ENCODE data around the gene PRSS36.
"Not testable (repeated sequence)": the region's sequence is repeated elsewhere in the genome, so short reads cannot be mapped to it uniquely, and the experiment has no call there.

The PRSS36 gene

DNA sequence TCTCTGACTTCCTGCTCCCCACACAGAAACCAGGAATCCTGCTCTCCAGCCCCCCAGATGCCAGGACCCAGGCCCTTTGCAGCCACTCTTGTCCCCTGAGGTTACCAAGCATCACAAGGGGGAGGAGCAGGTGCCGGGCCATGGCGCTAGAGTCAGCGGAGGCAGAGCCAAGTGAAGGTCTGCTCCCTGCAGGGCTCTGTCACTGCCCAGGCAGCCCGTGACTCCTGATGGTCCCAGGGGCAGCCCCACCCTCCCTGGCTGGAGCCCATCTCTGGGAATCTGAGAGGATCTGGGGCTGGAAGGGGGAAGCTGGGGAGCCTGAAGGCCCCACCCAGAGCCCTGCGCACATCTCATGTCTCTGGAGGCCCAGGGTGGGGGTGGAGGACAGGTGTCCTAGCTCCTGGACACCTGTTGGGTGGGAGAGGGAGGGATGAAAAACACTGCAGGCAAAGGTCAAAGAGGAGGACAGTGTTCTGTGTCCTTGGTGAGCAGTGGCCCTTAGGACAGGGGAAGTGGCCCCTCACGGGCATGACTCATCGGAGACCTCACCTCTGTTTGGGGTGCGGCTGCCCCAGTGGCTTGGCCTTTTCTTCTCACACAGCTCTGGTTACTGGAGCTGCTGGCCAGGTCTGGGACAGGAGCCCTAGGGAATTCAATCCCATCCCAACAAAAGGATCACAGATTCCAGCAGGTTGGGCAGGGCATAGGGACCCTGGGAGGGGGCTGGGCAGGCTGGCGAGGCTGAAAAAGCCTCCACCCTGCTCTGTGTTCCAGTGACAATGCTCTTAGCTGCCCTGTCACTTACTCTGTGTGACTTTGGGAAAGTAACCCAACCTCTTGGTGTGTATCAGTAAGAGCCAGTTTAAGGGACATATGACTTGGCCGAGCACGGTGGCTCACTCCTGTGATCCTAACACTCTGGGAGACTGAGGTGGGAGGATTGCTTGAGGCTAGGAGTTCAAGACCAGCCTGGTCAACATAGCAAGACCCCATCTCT is at the start of gene PRSS36:
Gene PRSS36 (minus strand): TSS at position 173 of the 997 bp plus-strand sequence. CDS start 31 bp downstream, at position 142.
- FAIRE-seq = no peak

GRCh38 chr16:31199430-31200041 is 49.7 kb upstream of the PRSS36 start:
- FAIRE-seq = no peak

- FAIRE-seq = no peak
Observed at GRCh38 chr16:31198207-31198882, 48.5 kb upstream of the PRSS36 start.

- FAIRE-seq = no peak
Observed at GRCh38 chr16:31196324-31197088, 46.6 kb upstream of the PRSS36 start.

DNA sequence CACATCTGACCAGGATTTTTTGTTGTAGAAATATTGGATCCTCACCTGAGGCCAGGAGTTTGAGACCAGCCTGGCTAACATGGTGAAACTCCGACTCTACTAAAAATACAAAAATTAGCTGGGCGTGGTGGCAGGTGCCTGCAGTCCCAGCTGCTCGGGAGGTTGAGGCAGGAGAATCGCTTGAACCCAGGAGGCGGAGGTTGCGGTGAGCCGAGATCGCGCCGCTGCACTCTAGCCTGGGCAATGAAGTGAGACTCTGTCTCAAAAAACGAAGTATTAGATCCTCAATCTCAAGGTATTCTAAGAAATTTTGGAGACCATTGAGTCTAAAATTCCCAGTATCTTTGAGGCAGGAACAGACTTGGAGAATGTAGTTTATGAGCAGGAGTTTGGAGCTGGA is 46.0 kb upstream of the PRSS36 start:
- FAIRE-seq = not testable (repeated sequence)

DNA sequence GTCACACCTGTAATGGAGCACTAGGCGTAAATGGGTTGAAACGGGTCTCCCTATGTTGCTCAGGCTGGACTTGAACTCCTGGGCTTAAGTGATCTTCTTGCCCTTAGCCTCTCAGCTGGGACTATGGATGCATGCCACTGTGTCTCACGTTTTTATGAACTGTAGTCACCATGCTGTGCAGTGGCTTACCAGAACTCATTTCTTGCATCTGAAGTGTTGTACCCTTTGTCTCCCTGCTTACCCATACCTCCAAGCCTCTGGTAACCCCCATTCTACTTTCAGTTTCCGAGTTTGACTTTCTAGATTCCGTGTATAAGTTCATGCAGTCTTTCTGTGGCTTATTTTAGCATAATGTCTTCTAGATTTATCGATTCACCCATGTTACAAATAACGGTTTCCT is 45.0 kb upstream of the PRSS36 start:
- no peak for FAIRE-seq

DNA sequence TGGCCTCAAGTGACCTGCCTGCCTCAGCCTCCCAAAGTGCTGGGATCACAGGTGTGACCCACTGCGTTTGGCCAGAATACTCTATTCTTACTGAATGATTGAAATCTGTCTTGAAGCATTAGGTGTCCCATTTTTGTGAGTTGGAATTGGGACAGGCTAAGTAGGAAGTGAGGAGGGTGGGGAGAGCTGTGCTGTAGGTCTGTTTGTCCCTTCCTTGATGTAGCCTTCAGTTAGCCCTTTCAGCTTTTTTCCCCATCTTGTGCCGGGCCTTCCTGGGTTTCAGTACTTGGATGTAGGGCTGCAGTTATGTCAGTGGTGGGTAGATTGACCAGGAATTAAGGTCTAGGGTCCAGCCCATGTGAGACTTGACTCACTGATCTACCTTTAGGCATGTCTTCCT is 44.0 kb upstream of the PRSS36 start:
- FAIRE-seq = no peak

DNA sequence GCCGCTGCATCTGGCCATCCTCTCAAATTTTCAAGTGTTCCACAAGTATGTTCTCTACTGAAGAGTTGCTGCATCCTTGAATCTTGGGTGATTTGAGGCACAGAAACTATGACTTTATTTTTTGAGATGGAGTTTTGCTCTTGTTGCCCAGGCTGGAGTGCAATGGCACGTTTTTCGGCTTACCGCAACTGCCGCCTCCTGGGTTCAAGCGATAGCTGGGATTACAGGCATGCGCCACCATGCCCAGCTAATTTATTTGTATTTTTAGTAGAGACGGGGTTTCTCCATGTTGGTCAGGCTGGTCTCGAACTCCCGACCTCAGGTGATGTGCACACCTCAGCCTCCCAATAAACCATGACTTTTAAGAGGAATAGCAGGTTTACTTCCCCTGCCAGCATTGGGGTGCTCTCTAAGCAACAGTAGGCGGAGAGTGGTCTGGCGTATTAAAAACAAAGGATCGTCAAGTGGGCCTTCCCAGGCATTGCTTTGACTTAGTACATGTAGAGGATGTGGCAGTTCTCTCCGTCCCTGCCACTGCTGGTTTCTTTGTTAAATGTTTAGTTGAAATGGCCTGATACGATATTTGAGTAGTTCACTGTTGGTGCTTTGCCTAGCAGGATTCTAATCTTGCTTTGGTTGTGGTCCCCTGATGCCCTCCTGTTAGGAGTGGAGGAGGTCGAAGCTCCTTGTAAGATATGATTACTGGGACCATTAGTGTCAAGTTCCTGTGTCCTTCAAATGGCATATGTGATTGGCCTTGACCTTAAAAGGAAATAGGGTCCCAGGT is 43.2 kb upstream of the PRSS36 start:
- FAIRE-seq = no peak

- FAIRE-seq = no peak
Observed at GRCh38 chr16:31191697-31192428, 42.0 kb upstream of the PRSS36 start.

GRCh38 chr16:31190818-31191444 is 41.1 kb upstream of the PRSS36 start:
- no peak for FAIRE-seq

- no peak for FAIRE-seq
Observed at GRCh38 chr16:31190061-31190460, 40.2 kb upstream of the PRSS36 start.

GRCh38 chr16:31189412-31189778 is 39.5 kb upstream of the PRSS36 start:
- no peak for FAIRE-seq

- no peak for FAIRE-seq
Observed at GRCh38 chr16:31188450-31189411, 38.9 kb upstream of the PRSS36 start.

DNA sequence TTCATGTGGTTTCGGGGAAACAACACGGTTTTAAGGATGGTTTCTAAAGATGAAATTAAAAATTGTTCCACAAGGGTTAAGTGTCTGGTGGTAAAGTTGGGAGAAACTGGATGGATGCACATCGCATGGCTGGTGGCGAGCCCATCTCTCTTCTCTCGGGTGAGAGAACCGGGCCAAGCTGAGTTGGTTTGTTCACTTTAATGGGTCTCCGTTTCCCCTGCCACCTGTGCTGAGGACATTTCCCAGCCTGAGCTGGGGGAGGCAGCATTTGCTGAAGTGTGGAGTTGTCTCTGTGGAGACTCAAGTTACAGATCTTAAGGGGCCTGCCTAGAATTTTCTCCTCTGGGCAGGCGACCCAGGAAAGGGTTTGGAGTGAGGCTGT is 37.9 kb upstream of the PRSS36 start:
- no peak for FAIRE-seq

DNA sequence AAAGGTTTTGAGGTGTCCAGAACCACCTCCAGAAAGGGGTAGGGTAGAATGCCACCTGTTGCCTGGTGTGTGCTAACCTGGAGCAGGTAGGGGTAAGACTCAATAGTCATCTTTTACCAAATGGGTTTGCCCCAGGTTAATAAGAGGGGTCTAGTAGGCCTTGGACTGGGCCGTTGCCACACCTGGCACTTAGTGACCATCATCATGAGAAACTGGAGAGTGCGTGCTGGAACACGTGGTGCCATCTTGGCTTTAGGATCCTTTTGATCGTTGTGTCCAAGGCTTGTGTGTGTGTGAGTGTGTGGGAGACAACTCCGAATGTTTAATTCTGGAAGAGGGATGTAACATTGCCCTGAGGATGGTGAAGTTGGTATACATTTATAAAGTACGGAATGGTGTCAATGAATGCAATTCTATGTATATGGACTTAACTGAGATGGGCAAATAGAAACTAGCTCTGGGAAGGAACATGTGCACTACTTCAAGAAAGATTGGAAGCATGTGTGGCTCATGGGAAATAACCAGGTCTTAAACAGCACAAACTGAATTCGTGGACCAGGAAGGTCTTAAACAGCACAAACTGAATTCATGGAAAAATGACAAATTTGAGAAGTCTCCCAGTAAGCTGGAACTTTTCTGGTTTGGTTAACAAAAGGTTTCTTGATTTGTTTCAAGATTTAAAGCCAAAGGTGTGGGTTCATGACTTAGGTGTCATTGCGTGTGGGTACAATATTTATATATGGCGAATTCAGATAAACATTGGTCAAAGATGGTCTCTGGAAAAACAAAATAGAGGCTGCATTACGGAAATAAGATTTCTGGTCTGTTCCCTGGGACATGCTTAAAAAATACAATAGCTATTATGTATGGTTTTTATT is 37.3 kb upstream of the PRSS36 start:
- no peak for FAIRE-seq

- no peak for FAIRE-seq
Observed at GRCh38 chr16:31186176-31186575, 36.3 kb upstream of the PRSS36 start.

DNA sequence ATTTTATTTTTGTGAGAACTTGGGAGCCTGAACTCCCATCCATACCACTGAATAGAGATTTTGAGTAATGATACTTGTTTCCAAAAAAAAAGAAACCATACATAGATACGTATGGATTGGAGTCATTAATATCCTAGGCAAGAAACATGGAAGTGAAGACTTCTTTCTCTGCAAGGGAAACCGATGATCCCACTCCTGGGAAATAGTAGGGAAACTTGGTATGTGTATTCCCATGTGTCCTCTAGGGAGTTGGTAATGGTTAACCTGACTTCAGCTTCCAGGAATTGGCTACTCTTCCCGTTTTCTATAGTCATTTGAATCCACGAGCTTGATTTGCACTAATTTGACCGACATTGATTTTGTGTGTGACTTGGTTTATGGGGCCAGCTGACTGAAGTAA is 35.5 kb upstream of the PRSS36 start:
- no peak for FAIRE-seq

DNA sequence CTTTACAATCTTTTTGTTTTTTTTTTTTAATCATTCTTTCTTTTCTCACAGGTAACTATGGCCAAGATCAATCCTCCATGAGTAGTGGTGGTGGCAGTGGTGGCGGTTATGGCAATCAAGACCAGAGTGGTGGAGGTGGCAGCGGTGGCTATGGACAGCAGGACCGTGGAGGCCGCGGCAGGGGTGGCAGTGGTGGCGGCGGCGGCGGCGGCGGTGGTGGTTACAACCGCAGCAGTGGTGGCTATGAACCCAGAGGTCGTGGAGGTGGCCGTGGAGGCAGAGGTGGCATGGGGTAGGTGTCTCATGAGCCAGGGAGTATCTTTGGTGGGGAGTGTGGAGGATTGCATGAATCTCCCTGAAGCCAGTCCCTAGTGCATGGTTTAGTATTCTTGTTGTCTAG is 35.0 kb upstream of the PRSS36 start:
- no peak for FAIRE-seq

Measured in G401.6 (cell line).